IPS DF 19.7 (cell line): ENCODE results near the gene FGD3.
A peak's percentile ranks its signal among the peaks of the same experiment; 100 is the strongest.

Experiments
- DNase-seq: peaks from one replicate; pipeline ENCODE4 v3.0.0-alpha.2; 2013; ENCODE audit warnings: low read depth, low spot score

FGD3 gene

DNA sequence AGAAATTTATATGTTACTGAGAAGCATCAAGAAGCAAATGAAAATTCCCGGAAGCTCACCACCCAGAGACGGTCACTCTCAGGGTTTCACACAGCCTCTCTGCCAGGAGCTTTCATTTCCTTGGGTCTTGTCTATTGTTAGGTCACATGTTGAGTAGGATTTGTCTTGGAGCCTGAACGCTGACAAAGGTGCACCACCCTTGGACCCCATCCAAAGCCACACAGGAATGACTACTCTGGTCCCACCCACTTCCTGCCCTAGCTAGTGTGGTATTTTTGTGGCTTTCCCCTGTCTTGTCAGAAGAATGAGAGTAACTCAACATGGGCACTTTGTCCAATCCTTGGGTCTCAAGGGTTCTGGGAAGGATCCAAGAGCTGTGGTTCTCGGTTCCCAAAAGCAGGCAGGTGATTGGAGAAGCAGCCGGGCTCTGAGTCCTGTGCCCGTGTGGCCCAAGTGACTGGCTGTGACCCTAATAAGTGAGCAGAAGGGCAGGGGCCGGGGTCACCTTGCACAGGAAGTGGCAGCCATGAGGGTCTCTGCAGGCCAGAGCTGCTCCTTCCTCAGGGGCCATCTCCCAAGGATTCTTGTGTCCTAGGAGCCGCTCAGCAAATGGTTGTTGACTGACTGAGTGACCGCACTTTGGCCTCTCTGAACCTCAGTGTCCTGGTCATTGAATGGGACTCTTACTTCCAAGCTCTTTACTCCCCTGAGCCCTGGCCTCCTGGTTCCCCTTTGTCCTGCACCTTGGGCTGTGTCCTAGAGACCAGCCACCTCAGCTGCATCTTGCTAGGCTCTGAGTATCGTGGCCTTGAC, 6.9 kb downstream of the FGD3 start:
- no peak for DNase-seq

DNA sequence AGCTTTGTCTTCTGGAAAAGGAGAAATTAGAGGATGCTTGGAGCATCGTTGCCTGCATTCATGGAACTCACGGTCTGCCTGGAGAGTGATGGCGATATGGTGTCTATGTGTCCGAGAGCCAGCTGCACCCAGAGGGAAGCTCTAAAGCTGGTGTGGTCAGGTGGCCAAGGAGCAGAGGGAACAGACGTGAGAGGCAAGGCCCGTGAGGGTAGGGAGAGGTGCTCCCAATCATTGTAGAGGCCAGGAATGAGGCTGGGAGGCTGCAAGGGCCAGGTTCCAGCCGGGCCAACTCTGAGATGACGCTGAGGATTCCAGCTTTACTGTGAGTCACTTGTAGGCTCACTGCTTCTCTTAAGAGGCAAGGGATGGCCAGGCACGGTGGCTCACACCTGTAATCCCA, 7.6 kb downstream of the FGD3 start:
- DNase-seq: no peak

DNA sequence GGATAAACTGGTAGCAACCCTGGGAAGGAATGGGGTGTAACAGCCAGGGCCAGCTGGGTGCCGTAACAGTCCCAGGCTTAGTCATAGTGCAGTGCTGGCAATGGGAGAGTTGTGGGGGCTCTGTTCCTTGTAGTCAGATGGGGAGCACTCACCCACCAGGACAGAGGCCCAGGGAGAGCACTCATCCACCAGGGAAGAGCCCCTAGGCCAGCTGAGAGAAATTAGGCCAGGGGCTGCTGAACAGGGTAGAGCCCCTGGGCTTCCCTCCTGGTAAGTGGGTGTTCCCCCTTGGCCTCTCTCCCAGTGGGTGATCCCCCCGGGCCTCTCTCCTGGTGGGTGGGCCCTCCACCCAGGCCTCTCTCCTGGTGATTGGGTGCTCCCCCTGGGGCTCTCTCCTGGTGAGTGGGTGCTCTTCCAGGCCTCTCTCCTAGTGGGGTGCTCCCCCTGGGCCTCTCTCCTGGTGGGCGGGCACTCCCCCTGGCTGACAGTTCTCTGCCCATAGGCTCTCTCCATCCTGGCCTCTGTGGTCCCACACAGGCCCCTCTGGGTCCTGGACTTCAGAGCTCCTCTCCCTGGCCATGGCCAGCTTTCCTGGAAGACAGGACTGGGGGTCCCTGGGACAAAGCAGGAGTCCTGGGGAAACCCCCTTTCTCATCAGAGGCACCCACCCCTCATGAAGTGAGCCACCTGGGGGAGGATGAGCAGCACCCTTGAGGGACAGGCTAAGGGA, 13.4 kb downstream of the FGD3 start:
- DNase-seq: no peak

DNA sequence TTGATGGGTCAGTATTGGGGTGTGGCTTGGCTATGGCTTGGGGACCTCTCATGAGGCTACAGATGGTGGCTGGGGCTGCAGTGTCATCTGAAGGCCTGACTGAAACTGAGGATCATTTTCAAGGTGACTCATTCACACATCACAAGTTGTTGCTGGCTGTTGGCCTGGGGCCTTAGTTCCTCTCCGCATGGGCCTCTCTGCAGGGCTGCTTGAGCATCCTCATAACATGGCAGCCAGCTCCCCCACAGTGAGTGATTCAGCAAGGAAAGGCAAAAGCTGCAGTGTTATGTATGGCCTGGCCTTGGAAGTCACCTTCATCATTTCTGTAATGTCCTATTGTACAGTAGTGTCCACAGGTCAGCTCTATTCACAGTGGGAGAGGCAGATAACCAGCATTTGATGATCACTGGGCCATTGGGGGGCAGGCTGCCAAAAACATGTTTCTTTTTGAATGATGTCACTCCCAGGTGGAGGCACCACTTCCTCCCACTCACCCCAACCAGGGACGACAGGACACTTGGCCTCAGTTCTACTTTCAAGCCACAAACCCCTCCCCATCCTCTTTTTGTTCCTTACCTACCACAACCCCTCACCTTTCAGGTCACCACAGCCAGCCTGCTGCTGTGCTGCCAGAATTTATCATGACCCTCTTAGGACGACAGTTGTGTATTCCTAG, 14.4 kb downstream of the FGD3 start:
- no peak for DNase-seq

DNA sequence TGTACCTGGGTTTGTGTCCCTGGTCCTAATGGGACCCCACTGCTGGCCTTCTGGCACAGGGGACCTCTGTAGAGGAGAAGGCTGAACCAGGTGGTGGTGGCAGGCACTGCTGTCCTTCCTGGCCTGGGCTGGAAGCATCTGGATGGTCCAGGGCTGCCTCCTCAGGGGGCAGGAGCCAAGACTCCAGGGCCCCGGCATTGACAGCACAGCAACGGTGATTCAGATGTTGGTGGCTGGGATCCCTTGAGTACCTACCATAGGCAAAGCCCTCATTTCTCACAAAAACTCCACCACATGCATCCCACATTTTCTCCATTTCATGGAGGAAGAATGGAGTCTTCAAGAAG, 15.0 kb downstream of the FGD3 start:
- no peak for DNase-seq

DNA sequence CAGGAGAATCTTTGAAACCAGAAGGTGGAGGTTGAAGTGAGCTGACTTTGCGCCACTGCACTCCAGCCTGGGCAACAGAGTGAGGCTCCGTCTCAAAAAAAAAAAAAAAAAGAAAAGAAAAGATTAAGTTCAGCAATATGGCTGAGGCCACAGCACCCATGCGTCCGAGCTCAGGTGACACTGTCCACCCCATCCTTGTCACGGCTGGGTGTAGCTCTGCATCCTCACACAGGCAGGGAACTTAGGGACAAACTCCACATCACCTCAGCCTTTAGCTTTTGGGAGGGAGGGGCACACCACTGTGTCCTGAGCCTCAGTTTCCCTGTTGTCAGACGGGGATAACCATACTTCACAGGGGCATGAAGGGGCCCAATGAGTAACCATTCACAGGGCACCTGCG, 15.5 kb downstream of the FGD3 start:
- DNase-seq: no peak

DNA sequence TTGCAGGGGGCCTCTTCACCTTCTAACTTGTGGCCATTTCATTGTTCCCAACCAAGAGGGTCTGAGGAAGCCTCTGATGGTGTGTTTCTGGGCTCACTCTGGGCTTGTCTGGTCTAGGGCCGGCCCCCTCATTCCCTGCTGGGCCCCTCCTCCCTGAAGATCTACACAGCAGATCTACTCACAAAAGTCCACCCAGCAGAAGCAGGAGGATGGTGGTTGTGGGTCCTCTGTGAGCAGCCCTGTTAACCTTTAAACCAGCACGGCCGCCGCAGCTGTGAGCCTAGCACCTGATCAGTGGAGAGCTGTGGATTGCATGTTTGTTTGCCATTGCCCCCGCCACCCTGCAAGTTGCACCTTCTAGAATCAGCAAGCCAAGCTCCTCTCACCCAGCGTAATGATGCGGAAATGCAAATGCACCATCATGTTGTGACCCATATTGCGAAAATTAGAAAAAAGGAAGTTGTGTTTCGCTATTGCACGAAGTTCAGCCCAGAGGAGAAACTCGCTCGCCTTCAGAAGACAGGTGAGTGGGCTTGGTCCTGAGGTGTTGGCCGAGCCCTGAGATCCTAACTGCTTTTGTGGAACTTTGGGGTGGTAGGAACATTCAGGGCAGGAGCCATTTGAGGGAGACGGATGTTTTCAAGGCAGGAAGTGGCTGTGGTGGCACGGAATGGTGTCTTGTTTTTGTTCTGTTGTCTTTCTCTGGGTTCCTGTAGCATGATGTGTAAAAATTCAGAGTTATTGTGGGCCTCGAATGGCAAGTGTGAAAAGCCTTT, 16.7 kb downstream of the FGD3 start:
- no peak for DNase-seq

DNA sequence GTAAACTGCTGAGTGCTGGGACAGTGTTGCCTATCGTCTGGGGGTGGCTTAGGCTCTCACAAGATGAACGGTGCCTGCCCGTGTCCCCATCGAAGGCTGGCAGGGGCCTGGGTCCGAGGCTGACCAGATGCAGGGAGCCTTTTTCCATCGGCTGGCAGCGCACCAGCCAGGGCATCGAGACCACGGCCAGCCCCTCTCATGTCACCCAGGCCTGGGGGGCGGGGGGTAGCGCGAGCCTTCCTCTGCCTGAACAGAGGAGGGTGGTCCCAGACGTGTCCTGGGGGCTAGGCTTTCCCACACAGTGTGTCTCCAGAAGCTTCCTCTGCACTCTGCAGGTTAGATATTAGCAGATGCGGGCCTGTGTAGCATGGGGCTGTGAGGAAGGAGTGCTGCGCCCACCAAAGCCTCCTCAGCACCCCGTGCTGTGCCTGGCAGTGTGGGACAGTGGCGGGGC, 17.3 kb downstream of the FGD3 start:
- no peak for DNase-seq

DNA sequence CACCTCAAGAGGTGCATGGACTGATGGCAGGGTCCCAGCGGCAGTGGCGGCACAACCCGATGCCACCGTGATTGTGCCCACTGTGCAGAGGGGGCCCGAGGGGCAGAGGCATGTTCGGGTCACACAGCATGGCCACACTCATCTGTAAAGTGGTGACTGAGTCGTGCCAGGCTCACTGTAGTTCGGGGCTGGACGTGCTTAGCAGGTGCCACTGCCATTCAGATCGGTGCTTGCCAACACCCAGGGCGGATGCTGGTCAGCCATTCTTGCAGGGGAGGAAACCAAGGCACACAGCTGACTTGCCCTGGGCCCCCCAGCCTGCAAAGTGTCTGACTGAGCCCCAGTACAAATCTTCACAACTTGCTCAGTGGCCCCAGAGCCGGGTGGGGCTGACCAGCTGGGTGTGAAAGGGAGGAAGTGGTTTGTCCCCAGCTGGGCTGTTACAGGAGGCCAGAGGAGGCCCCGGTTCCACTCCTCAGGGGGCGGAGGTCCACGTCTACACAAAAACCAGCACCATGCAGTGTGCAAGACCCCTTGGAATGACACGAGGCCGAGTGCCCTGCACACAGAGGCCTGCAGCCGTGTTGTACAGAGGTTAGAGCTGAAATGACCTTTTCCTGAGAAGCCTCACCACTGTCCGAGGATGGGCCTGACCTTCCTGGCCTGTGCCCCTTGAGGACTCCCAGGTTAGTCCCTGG, 17.9 kb downstream of the FGD3 start:
- no peak for DNase-seq

DNA sequence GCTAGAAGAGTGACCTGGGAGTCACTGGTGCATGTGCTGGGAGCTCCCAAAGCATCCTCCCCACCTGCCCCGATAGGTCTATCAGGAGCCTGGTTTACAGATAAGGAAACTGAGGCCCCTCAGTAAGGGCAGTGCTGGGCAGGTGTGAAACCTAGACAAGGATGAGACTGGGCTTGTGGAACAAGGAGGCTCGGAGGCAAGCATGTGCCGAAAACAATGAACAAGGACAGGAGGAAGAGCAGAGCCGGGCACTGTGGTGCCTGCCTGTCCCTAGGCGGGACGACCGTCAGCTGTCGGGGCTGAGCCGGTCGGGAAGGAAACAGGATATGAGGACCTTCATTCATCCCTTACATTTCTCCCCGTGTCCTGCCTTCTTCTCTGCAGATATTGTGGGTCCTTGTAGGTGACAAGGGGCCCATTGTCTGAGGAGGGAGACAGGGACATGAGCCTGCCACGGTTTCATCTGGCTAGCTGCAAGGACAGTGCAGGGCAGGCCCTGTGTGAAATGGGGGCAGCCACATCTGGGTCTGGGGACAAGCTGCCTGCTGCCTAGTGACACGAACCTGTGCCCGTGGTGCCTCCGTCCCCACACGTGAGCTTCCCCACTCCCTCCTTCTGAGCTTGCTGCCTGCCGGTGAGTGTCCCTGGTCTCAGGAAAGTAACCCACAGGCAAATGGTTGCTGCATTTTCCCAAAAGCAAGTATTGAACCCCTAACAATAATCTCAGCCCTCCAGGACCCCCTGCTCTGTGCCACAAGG, 18.6 kb downstream of the FGD3 start:
- DNase-seq: no peak

DNA sequence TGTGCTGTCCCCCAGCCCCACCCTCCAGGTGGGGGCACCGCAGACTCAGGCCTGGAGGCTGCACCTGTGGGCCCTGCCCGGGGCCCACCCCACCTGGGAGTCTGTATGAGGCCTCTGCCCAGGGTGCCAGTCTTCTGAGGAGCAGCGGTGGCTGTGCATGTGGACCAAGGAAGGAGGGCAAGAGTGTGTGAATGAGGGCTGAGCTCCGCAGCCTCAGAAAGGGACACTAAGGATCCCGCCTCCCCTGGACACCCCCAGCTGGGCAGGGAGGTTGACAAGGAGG, 19.1 kb downstream of the FGD3 start:
- DNase-seq: no peak

DNA sequence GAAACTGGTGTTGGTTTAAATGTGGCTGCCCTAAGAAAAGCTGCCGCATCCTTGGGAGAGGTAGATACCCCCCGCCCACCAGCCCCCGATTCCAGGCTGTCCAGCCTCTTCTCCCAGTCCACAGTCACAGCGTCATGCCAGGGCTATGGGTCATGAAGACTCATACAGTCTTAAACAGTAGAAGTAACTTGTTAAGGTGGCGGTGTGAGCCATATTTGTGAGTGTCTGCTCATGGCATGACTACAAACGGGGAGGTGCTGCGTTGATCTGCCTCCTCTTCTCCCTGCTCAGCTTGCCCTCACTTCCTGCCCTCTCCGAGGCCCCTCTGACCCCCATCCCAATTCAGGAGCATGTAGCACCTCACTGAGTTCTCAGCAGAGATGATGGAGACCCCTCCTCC, 20.8 kb downstream of the FGD3 start:
- no peak for DNase-seq

DNA sequence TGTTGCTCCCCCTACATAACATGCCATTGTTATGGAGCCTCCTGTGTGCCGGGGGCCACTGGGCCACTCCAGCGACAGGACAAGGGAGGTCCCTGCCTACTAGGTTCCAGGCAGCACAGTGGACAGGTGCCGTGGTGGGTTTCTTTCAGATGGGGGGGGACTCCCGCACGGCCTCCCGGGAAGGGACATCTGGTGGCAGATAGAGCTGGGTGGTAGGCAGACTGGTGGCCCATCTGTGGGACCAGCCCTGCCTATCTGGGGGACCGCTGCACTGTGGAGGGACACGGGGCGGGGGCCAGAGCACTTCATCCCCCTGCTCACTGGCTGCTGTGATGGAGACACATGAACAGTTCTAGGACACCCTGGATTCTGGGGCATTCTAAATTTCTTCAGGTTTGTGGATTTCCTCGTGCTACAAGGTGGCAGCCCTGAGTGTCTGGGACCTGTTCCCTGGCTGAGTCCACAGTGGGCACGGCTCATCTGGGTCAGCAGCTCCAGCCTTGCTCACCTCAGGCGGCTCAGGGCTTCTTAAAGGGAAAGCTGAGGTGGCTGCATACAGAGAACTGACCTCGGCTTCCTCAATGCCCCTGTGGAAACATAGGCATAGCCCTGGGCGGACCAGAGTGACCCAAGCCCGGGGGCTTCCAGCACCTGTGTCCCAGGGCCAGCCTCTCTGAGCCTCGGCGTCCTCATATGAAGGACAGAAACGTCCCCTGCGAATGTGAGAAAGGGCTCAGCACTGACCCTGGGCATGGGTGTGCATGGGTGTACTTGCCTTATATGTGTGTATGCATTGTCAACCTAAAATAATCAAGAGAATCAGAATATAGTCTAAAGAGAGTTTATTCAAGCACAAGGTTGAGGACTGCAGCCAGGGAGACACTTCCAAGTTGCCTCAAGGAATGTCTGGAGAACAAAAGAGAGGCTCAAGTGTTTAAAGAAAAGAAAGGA, 22.5 kb downstream of the FGD3 start:
- DNase-seq: no peak

DNA sequence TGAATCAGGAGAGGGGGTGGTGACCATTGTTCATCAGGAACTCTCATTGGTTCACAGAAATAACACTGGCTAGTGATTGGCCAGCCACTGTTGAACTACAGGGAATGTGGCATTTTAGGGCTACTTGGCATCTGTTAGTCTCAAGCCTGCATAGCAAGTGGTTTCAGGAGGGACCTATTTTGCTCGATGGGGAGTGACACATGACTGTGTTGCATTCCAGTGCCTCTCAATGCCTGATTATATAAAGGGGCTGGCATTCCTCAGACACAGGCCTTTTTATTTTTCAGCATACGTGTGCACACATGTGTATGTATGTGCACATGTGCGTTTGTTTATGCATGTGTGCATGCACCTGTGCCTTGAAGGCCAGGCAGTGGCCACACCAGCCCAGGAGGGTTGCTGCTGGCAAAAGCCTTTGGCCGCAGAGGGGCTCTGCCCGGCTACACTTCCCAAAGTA, 23.2 kb downstream of the FGD3 start:
- peak; percentile 96 for DNase-seq

DNA sequence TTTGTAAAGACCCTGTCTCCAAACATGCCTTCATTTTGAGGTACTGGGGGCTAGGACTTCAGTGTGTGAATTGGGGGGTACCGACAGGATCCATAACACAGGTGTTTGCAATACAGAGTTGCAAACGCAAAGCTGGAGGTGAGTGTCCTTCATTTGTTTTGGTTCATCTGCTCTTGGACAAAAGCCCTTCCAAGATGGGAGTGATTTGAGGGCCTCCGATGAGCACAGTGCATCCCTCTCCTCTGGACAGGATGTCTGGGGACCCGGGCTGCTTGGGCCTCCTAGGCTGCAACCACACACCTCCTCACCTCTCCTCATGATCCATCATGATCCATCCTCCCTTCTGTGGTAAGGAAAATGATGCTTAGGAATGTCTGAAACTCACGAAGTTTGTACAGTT, 23.8 kb downstream of the FGD3 start:
- DNase-seq: no peak

DNA sequence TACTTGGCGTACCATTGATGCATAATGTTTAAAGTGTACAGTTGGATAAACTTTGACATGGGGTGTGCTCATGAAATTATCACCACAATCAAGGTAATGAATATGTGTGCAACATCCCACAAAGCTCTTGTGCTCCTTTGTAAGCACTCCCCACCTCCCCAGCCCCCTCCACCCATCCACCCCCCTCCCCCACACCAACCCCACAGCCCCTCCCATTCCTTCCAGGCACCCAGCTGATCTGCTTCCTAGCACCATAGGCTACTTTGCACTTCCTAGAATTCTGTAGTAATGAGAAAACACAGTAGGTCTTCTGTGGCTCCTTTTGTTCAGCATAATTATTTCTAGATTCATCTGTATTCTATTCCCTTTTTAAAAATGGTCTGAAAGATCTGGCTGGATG, 24.5 kb downstream of the FGD3 start:
- DNase-seq: no peak

DNA sequence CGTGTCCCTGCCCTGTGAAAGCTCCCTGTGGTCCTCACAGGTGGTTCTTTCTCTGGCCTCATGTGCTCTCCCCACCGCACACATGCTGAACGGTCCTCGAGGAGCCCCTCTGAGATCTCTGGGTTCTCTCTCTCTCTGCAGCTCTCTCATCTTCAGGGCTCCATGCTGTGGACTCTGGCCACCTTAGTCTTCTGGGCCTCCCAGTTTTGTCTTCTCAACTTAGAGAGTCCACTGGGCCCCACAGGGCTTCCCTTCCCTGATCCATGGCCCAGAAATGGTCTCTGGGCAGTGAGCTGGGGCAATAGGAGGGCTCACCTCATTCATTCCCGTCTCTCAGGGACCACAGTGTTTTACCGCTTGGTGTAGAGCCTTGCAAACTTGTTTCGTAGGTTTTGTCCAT, 26.4 kb downstream of the FGD3 start:
- no peak for DNase-seq

DNA sequence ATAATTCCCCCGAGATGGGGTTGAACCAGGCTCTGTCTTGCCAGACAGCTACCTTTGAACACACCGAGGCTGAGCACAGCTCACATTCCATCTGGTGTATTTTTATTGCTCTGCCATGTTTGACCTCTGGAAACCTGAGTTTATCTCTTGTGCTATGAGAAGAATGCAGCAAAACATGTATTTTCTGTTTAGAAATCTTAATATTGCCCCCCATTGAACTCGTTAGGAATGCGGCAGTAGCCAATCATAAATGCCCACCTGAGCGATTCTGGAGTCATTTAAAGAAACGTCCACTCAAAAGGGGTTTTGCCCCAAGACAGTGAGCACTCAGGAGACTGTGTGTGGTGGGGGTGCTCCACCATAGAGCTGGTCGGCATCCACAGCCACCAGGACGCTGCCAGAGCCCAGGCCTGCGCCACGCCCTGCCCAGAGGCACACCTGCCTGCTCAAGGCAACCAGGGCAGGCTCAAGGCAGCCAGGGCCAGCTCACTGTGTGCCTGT, 26.9 kb downstream of the FGD3 start:
- no peak for DNase-seq
